Testis (tissue), 3 donors: Measurements from ENCODE around the gene CRYL1. TPM values are rescaled to one million over a fixed set of nuclear protein-coding genes. Genes with fewer than 3 reads are reported as not detected.

Experiments
- DNase-seq: peaks from one replicate; pipeline ENCODE4 v3.0.0-alpha.2; 2019
- H3K27ac ChIP-seq, 2 donors: fragments of 200-600 bp; sonication (generic); one replicate each; pipeline ENCODE4 v1.5.1; 2019
- H3K27me3 ChIP-seq: fragments of 200-600 bp; sonication (generic); one replicate; pipeline ENCODE4 v1.5.1; 2019
- H3K36me3 ChIP-seq: fragments of 200-600 bp; sonication (generic); one replicate; pipeline ENCODE4 v1.5.1; 2017; ENCODE audit warnings: low read depth; ENCODE audit errors: missing control alignments
- H3K4me1 ChIP-seq: fragments of 200-600 bp; sonication (generic); one replicate; pipeline ENCODE4 v1.5.1; 2019
- H3K4me3 ChIP-seq, 2 donors: fragments of 200-600 bp; sonication (generic); one replicate each; pipeline ENCODE4 v1.5.1; 2017 to 2019
- H3K9me3 ChIP-seq: fragments of 200-600 bp; sonication (generic); one replicate; pipeline ENCODE4 v1.5.1; 2017
- CTCF ChIP-seq, 3 experiments: fragments of 450-650 bp in 2 of 3; fragments of 200-600 bp in 1 of 3; sonication (generic) in 1 of 3; IDR thresholded peaks; one replicate each; pipeline ENCODE4 v1.5.1; 2016 to 2019; ENCODE audit warnings: antibody characterized with exemption in 3 of 3, mild to moderate bottlenecking in 2 of 3, moderate library complexity in 1 of 3
- POLR2A ChIP-seq: fragments of 450-650 bp; IDR thresholded peaks from one replicate; pipeline ENCODE4 v1.6.1; 2017; ENCODE audit warnings: antibody characterized with exemption, mild to moderate bottlenecking, moderate library complexity
- WGBS, 2 donors: methylation state at CpG; one replicate each; pipeline ENCODE4 v1.1.5; 2018; 5-methylcytosine and 5-hydroxymethylcytosine counted together
- intact Hi-C: fragments of 100-400 bp; cut with DNase I; formaldehyde crosslinking; loops from one replicate; pipeline ENCODE4 v1.15.1; 2023; ENCODE audit warnings: low total_unique reads
- polyA plus RNA-seq: library from polyadenylated mRNA; stranded (reverse); fragments of 350-450 nt; fragmentation: Illumina TruSeq; extraction: RNeasy Lipid Tissue Mini Kit (QIAGEN cat#74804); gene quantifications from one replicate; pipeline ENCODE4 v1.2.3, GENCODE V29; 2014; ENCODE audit warnings: low read depth, low replicate concordance; ENCODE audit not compliant: insufficient read depth
- total RNA-seq, 2 donors: library from RNA; depleted of rRNA; stranded (reverse); fragments of >200 nt; gene quantifications; one replicate each; pipeline ENCODE4 v1.2.3, GENCODE V29; 2016

The CRYL1 gene
- total and polyA plus RNA-seq, 3 donors from 2014 or later, result 8.0 to 16.8 (median 16.8) TPM

GRCh38 chr13:20360835-20361412 lies 164.7 kb downstream of the CRYL1 start:
- intact Hi-C loops, result no loop called here
- Histone ChIP-seq H3K27ac (no peak overlapping the region), H3K27me3 (no peaks in the 10 kb centered on the region), H3K4me3 (no peak overlapping the region), H3K36me3 (no peaks in the 10 kb centered on the region), H3K4me1 (no peaks in the 10 kb centered on the region), H3K9me3 (no peaks in the 10 kb centered on the region)
- TF ChIP-seq POLR2A (no peak), CTCF (IDR thresholded peaks at IDR 0.05) (no peak)
- WGBS, 2 donors, result 51 to 62% methylated on average over 5 of the region's 5 CpGs
- DNase-seq, result no peak

- H3K4me3 ChIP-seq, result no peak overlapping the region
- intact Hi-C loops, result no loop called here
- WGBS, 2 donors, result 42 to 71% methylated on average over 3 of the region's 3 CpGs
- H3K36me3 ChIP-seq, result no peaks in the 10 kb centered on the region
- DNase-seq, result peak; percentile 38
- no peaks in the 10 kb centered on the region for H3K9me3 ChIP-seq
- H3K4me1 ChIP-seq, result no peaks in the 10 kb centered on the region
- TF ChIP-seq CTCF (IDR thresholded peaks at IDR 0.05) (no peak), POLR2A (no peak)
- no peaks in the 10 kb centered on the region for H3K27me3 ChIP-seq
- no peak overlapping the region for H3K27ac ChIP-seq
These were observed 165.6 kb downstream of the CRYL1 start for GRCh38 chr13:20360041-20360491.

- Histone ChIP-seq H3K4me3 (no peak overlapping the region), H3K4me1 (no peaks in the 10 kb centered on the region), H3K27ac (no peak overlapping the region), H3K9me3 (no peaks in the 10 kb centered on the region), H3K27me3 (no peaks in the 10 kb centered on the region), H3K36me3 (no peaks in the 10 kb centered on the region)
- no peak for DNase-seq
- intact Hi-C loops, result no loop called here
- WGBS, 2 donors, result 94 to 97% methylated on average over 5 of the region's 5 CpGs
- TF ChIP-seq CTCF (IDR thresholded peaks at IDR 0.05) (no peak), POLR2A (no peak)
These were observed 166.3 kb downstream of the CRYL1 start for GRCh38 chr13:20359335-20359734.

- H3K4me1 ChIP-seq, result no peaks in the 10 kb centered on the region
- 71 to 75% methylated on average over 7 to 8 of the region's 8 CpGs for WGBS, 2 donors
- intact Hi-C loops, result no loop called here
- no peaks in the 10 kb centered on the region for H3K9me3 ChIP-seq
- no peaks in the 10 kb centered on the region for H3K36me3 ChIP-seq
- no peaks in the 10 kb centered on the region for H3K27me3 ChIP-seq
- TF ChIP-seq POLR2A (no peak), CTCF (IDR thresholded peaks at IDR 0.05) (no peak)
- H3K27ac ChIP-seq, result no peak overlapping the region
- DNase-seq, result no peak
- H3K4me3 ChIP-seq, result no peak overlapping the region
These were observed 167.6 kb downstream of the CRYL1 start for GRCh38 chr13:20358022-20358421.

- Histone ChIP-seq H3K36me3 (no peaks in the 10 kb centered on the region), H3K4me3 (no peak overlapping the region), H3K9me3 (no peaks in the 10 kb centered on the region), H3K27ac (no peak overlapping the region), H3K27me3 (no peaks in the 10 kb centered on the region), H3K4me1 (no peaks in the 10 kb centered on the region)
- intact Hi-C loops, result no loop called here
- 39 to 57% methylated on average over 7 of the region's 7 CpGs for WGBS, 2 donors
- no peak for DNase-seq
- TF ChIP-seq POLR2A (no peak), CTCF (IDR thresholded peaks at IDR 0.05) (no peak)
These were observed 169.2 kb downstream of the CRYL1 start for GRCh38 chr13:20356444-20356843.
